ENCODE results near the gene DDX31.

DNA sequence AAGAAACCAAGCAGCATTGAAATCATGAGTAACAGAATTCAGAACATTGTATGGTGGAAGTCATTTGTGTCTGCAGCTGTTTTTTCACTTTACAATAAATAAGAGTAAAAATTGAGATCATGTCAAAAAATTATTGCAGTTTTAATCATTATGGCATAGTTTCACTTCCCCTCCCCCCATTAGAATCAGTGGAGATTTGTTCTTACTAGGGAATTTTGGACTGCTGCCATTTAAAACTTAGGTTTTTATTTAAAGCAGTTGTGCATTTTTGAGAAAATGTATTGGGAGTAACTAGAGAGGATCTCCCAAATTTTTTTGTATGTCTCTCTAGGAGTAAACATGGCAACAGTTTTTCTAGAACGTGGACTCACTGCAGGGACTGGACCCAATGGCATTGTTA lies 20.9 kb upstream of the DDX31 start:
- TF ChIP-seq, protein P1, sequence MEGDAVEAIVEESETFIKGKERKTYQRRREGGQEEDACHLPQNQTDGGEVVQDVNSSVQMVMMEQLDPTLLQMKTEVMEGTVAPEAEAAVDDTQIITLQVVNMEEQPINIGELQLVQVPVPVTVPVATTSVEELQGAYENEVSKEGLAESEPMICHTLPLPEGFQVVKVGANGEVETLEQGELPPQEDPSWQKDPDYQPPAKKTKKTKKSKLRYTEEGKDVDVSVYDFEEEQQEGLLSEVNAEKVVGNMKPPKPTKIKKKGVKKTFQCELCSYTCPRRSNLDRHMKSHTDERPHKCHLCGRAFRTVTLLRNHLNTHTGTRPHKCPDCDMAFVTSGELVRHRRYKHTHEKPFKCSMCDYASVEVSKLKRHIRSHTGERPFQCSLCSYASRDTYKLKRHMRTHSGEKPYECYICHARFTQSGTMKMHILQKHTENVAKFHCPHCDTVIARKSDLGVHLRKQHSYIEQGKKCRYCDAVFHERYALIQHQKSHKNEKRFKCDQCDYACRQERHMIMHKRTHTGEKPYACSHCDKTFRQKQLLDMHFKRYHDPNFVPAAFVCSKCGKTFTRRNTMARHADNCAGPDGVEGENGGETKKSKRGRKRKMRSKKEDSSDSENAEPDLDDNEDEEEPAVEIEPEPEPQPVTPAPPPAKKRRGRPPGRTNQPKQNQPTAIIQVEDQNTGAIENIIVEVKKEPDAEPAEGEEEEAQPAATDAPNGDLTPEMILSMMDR (IDR thresholded peaks at IDR 0.05; ENCODE audit: low read depth, low read length, poor library complexity, severe bottlenecking), result no peak
- no peak for TF ChIP-seq EZH2phosphoT487 (IDR thresholded peaks at IDR 0.05; ENCODE audit: borderline replicate concordance, low read length)

All from DOHH2 (cell line).